ENCODE measurements around the gene MYH15.
"Not testable (repeated sequence)": the region's sequence is repeated elsewhere in the genome, so short reads cannot be mapped to it uniquely, and the experiment has no call there.

MYH15 gene

GRCh38 chr3:108381529-108382140, 128.8 kb downstream of the MYH15 start:
- no peak for DNase-seq

- no peak for DNase-seq
These were observed 130.1 kb downstream of the MYH15 start for GRCh38 chr3:108380128-108380795.

- not testable (repeated sequence) for DNase-seq
These were observed 131.4 kb downstream of the MYH15 start for GRCh38 chr3:108378952-108379342.

- no peak for DNase-seq
These were observed 132.0 kb downstream of the MYH15 start for GRCh38 chr3:108378153-108378951.

- DNase-seq, result no peak
These were observed 133.0 kb downstream of the MYH15 start for GRCh38 chr3:108377384-108377783.

GRCh38 chr3:108376026-108376425, 134.4 kb downstream of the MYH15 start:
- no peak for DNase-seq

GRCh38 chr3:108359011-108359410, 151.4 kb downstream of the MYH15 start:
- no peak for DNase-seq

- no peak for DNase-seq
These were observed 153.4 kb downstream of the MYH15 start for GRCh38 chr3:108357042-108357441.

- no peak for DNase-seq
These were observed 155.8 kb downstream of the MYH15 start for GRCh38 chr3:108354562-108354961.

GRCh38 chr3:108352176-108352575, 158.2 kb downstream of the MYH15 start:
- no peak for DNase-seq

GRCh38 chr3:108346301-108347227, 163.8 kb downstream of the MYH15 start:
- no peak for DNase-seq

- DNase-seq, result no peak
These were observed 164.7 kb downstream of the MYH15 start for GRCh38 chr3:108345492-108346205.

- DNase-seq, result no peak
These were observed 166.9 kb downstream of the MYH15 start for GRCh38 chr3:108343491-108343890.

GRCh38 chr3:108342837-108343486, 167.4 kb downstream of the MYH15 start:
- no peak for DNase-seq

GRCh38 chr3:108341911-108342310, 168.5 kb downstream of the MYH15 start:
- DNase-seq, result no peak

GRCh38 chr3:108338901-108339545, 171.4 kb downstream of the MYH15 start:
- DNase-seq, result no peak

- no peak for DNase-seq
These were observed 175.7 kb downstream of the MYH15 start for GRCh38 chr3:108334701-108335100.

GRCh38 chr3:108333961-108334360, 176.4 kb downstream of the MYH15 start:
- DNase-seq, result no peak

- DNase-seq, result no peak
These were observed 178.6 kb downstream of the MYH15 start for GRCh38 chr3:108331792-108332191.
